Fibroblast of lung (primary cell): Measurements from ENCODE around the gene FAM241B.

Experiments used
- CTCF ChIP-seq, 2 donors: IDR thresholded peaks in 1 of 2; conservative IDR thresholded peaks in 1 of 2; 1 replicate in 1 of 2; 2 replicates in 1 of 2; pipeline ENCODE4 v1.5.1; 2011 to 2012; ENCODE audit warnings: low read length in 2 of 2, control low read depth in 1 of 2, inconsistent platforms in 1 of 2, low read depth in 1 of 2, mild to moderate bottlenecking in 1 of 2
- EZH2 ChIP-seq: IDR thresholded peaks from 2 replicates; pipeline ENCODE4 v1.5.1; 2012; ENCODE audit warnings: low read length, control low read depth, mild to moderate bottlenecking; ENCODE audit errors: missing control alignments

- TF ChIP-seq CTCF (conservative IDR thresholded peaks at IDR 0.05 in 1 of 2, IDR thresholded peaks at IDR 0.05 in 1 of 2; ENCODE audit: low read depth in 1 of 2, low read length in 2 of 2) (no peak), EZH2 (no peak)
Measured at GRCh38 chr10:69642747-69643146, 12.7 kb downstream of the FAM241B start.
